ENCODE measurements around the gene RNF130. TPM values are rescaled to one million over a fixed set of nuclear protein-coding genes. Genes with fewer than 3 reads are reported as not detected.
"Not testable (repeated sequence)": the region's sequence is repeated elsewhere in the genome, so short reads cannot be mapped to it uniquely, and the experiment has no call there.

Gene RNF130
- total RNA-seq, 1 experiment from 2014 or later, result 58.5 TPM

- TF ChIP-seq CTCF (IDR thresholded peaks at IDR 0.05), result peak; percentile 18; the same call in 1 of the 2 replicates
- H3K4me3 Mint-ChIP-seq; POLR2A ChIA-PET; H3K27me3 Mint-ChIP-seq (ENCODE audit: low read depth); ATAC-seq; H3K27ac Mint-ChIP-seq: not testable (repeated sequence)
- CTCF ChIA-PET, result interaction anchor here (0.8 to 1.5 kb wide), 9 partner anchors 16 to 209 kb away, joined by 3 to 4 read pairs (median 3); no protein-coding TSS in a partner anchor
- H3K4me1 Mint-ChIP-seq, result peaks cover 25% of the 10 kb centered on the region
- H3K9me3 Mint-ChIP-seq, result peaks cover 42% of the 10 kb centered on the region
- peak; percentile 48 for DNase-seq (ENCODE audit: low spot score)
- peaks cover 45% of the 10 kb centered on the region for H3K36me3 Mint-ChIP-seq
Observed at GRCh38 chr5:179990525-179990924, 81.0 kb downstream of the RNF130 start.

- Mint-ChIP-seq H3K27ac (no peak overlapping the region), H3K27me3 (ENCODE audit: low read depth) (no peaks in the 10 kb centered on the region), H3K4me1 (peaks cover 13% of the 10 kb centered on the region), H3K4me3 (no peak overlapping the region), H3K36me3 (peaks cover 15% of the 10 kb centered on the region), H3K9me3 (peaks cover 20% of the 10 kb centered on the region)
- ChIA-PET CTCF (interaction anchor here (1.0 kb wide), 1 partner anchor 11 kb away, joined by 3 read pairs; no protein-coding TSS in a partner anchor), POLR2A (no interaction called here)
- no peak for DNase-seq (ENCODE audit: low spot score)
- TF ChIP-seq ELF4 (CRISPR knock-in tag; IDR thresholded peaks at IDR 0.05; ENCODE audit: low read depth), result no peak
- TF ChIP-seq AFF4 (CRISPR knock-in tag; IDR thresholded peaks at IDR 0.05; ENCODE audit: borderline replicate concordance), result no peak
- no peak for TF ChIP-seq STAT6 (CRISPR knock-in tag; conservative IDR thresholded peaks at IDR 0.05; ENCODE audit: low read depth)
- no peak for TF ChIP-seq TCF7 (CRISPR knock-in tag; IDR thresholded peaks at IDR 0.05; ENCODE audit: low read depth)
- no peak for TF ChIP-seq ZNF138 (CRISPR knock-in tag; conservative IDR thresholded peaks at IDR 0.05)
- TF ChIP-seq AR (CRISPR knock-in tag; IDR thresholded peaks at IDR 0.05), result no peak
- no peak for ATAC-seq
Observed at GRCh38 chr5:179986328-179986727, 85.2 kb downstream of the RNF130 start.

- Mint-ChIP-seq H3K4me3 (no peak overlapping the region), H3K9me3 (no peaks in the 10 kb centered on the region), H3K4me1 (no peaks in the 10 kb centered on the region), H3K27ac (no peak overlapping the region), H3K27me3 (ENCODE audit: low read depth) (no peaks in the 10 kb centered on the region), H3K36me3 (peaks cover 18% of the 10 kb centered on the region)
- POLR2A ChIA-PET, result no interaction called here
- CTCF ChIA-PET, result no interaction called here
- no peak for DNase-seq (ENCODE audit: low spot score)
- no peak for ATAC-seq
- TF ChIP-seq NR2C2 (CRISPR knock-in tag; IDR thresholded peaks at IDR 0.05) (no peak), AFF4 (CRISPR knock-in tag; IDR thresholded peaks at IDR 0.05; ENCODE audit: borderline replicate concordance) (no peak), ESRRA (CRISPR knock-in tag; IDR thresholded peaks at IDR 0.05; ENCODE audit: borderline replicate concordance) (no peak), CREM (CRISPR knock-in tag; IDR thresholded peaks at IDR 0.05) (no peak), MYBL2 (CRISPR knock-in tag; IDR thresholded peaks at IDR 0.05) (no peak), PREB (CRISPR knock-in tag; IDR thresholded peaks at IDR 0.05; ENCODE audit: borderline replicate concordance) (no peak), IRF1 (CRISPR knock-in tag; IDR thresholded peaks at IDR 0.05) (no peak), SMAD4 (CRISPR knock-in tag; IDR thresholded peaks at IDR 0.05) (no peak)
Observed at GRCh38 chr5:179981636-179982035, 89.9 kb downstream of the RNF130 start.
